Endothelial cell of umbilical vein (primary cell): ENCODE results near the gene GGA2. TPM values are rescaled to one million over a fixed set of nuclear protein-coding genes. Genes with fewer than 3 reads are reported as not detected.

Source experiments
- BruUV-seq: library from RNA; stranded (reverse); fragments of 400-500 nt; replicated peaks from 2 replicates; lab custom pipeline; 2021; lab: Mats Ljungman, UMichigan
- CTCF ChIA-PET: fragments of 300-600, 350-600 bp; sonication (Branson Sonifier 250); formaldehyde crosslinking; loops from one replicate; lab custom pipeline; 2021; ENCODE audit warnings: antibody characterized with exemption, inconsistent platforms; lab: Charles Lee
- POLR2A ChIA-PET: fragments of 300-600, 350-600 bp; sonication (Branson Sonifier 250); formaldehyde crosslinking; loops from one replicate; lab custom pipeline; 2021; ENCODE audit warnings: antibody characterized with exemption, inconsistent platforms; lab: Charles Lee
- DNase-seq: peaks from one replicate; pipeline ENCODE4 v3.0.0-alpha.2; 2011; ENCODE audit warnings: low read depth, low spot score
- FAIRE-seq: peaks from 2 replicates; lab custom pipeline; 2011; peaks lifted over from hg19 to GRCh38; lab: Jason Lieb, UNC
- H2AFZ ChIP-seq: 2 replicates; pipeline ENCODE4 v1.6.0; 2012; ENCODE audit warnings: low read depth, low read length, control low read depth, inconsistent platforms
- H3K27ac ChIP-seq: 2 replicates; pipeline ENCODE4 v1.5.1; 2011; ENCODE audit warnings: low read depth, mild to moderate bottlenecking, control low read depth, low read length, moderate library complexity; ENCODE audit not compliant: insufficient read depth
- H3K27me3 ChIP-seq, 2 experiments: 2 replicates each; pipeline versions ENCODE4 v1.6.0 to v1.6.1; 2011; ENCODE audit warnings: low read length in 2 of 2, mixed read lengths in 1 of 2; ENCODE audit not compliant: control insufficient read depth in 2 of 2, insufficient read depth in 2 of 2
- H3K36me3 ChIP-seq, 2 experiments: 2 replicates in 1 of 2; 3 replicates in 1 of 2; pipeline ENCODE4 v1.5.1; 2011; ENCODE audit warnings: low read length in 2 of 2, mild to moderate bottlenecking in 1 of 2, moderate library complexity in 1 of 2; ENCODE audit not compliant: control insufficient read depth in 2 of 2, insufficient read depth in 2 of 2; ENCODE audit errors: extremely low read depth in 1 of 2
- H3K4me1 ChIP-seq: 3 replicates; pipeline ENCODE4 v1.5.1; 2011; ENCODE audit warnings: mild to moderate bottlenecking, low read length; ENCODE audit not compliant: control insufficient read depth, insufficient read depth; ENCODE audit errors: extremely low read depth
- H3K4me2 ChIP-seq: 2 replicates; pipeline ENCODE4 v1.6.1; 2011; ENCODE audit warnings: low read length, control low read depth, mixed read lengths; ENCODE audit not compliant: insufficient read depth
- H3K4me3 ChIP-seq, 3 experiments: fragments of 200-600 bp in 1 of 3; sonication (generic), shearing (Covaris generic) in 1 of 3; replicated peaks in 1 of 3; 2 replicates each; pipeline ENCODE4 v1.5.1; 2011 to 2016; ENCODE audit warnings: control low read depth in 3 of 3, low read length in 3 of 3, mild to moderate bottlenecking in 2 of 3, inconsistent platforms in 1 of 3, low read depth in 1 of 3, moderate library complexity in 1 of 3; ENCODE audit not compliant: insufficient read depth in 1 of 3
- H3K79me2 ChIP-seq: 2 replicates; pipeline ENCODE4 v1.6.0; 2012; ENCODE audit warnings: low read length, inconsistent platforms; ENCODE audit not compliant: control insufficient read depth, insufficient read depth
- H3K9ac ChIP-seq: replicated peaks from 2 replicates; pipeline ENCODE3; 2011; ENCODE audit warnings: low read length, control low read depth; ENCODE audit not compliant: insufficient read depth; ENCODE audit errors: extremely low read depth
- H3K9me1 ChIP-seq: replicated peaks from 3 replicates; pipeline ENCODE4 v1.6.0; 2011; ENCODE audit warnings: mild to moderate bottlenecking, low read length; ENCODE audit not compliant: control insufficient read depth, insufficient read depth; ENCODE audit errors: extremely low read depth
- H3K9me3 ChIP-seq: replicated peaks from 2 replicates; pipeline ENCODE4 v1.5.1; 2012; ENCODE audit warnings: low read length, inconsistent platforms; ENCODE audit not compliant: control insufficient read depth, insufficient read depth
- H4K20me1 ChIP-seq: replicated peaks from 2 replicates; pipeline ENCODE3; 2011; ENCODE audit warnings: mild to moderate bottlenecking, low read length; ENCODE audit not compliant: control insufficient read depth, insufficient read depth; ENCODE audit errors: extremely low read depth
- EZH2 ChIP-seq: IDR thresholded peaks from 2 replicates; pipeline ENCODE4 v1.6.1; 2012; ENCODE audit warnings: borderline replicate concordance, low read depth, mild to moderate bottlenecking, moderate library complexity, low read length, inconsistent platforms; ENCODE audit not compliant: severe bottlenecking
- FOS ChIP-seq: IDR thresholded peaks from 2 replicates; pipeline ENCODE4 v1.6.1; 2011; ENCODE audit warnings: mild to moderate bottlenecking, low read length, moderate library complexity, borderline replicate concordance; ENCODE audit not compliant: insufficient read depth
- GATA2 ChIP-seq: IDR thresholded peaks from 2 replicates; pipeline ENCODE4 v1.7.0; 2011; ENCODE audit warnings: low read depth, mild to moderate bottlenecking, moderate library complexity, mixed read lengths, low read length; ENCODE audit not compliant: insufficient read length, insufficient read depth
- JUN ChIP-seq: IDR thresholded peaks from 2 replicates; pipeline ENCODE4 v1.6.1; 2011; ENCODE audit warnings: borderline replicate concordance, low read depth; ENCODE audit not compliant: insufficient read length, insufficient read depth
- MYC ChIP-seq: IDR thresholded peaks from one replicate; pipeline ENCODE4 v1.6.1; 2011; ENCODE audit warnings: mild to moderate bottlenecking, low read depth, low read length
- dilution Hi-C: fragments of 300-500 bp; cut with MboI; formaldehyde crosslinking; loops from one replicate; pipeline ENCODE4 v1.15.0; 2019; ENCODE audit warnings: low sequenced_read_pairs; ENCODE audit not compliant: extremely low pct_ligation_motif_present
- intact Hi-C: fragments of 100-400 bp; cut with micrococcal nuclease; formaldehyde crosslinking; loops from one replicate; pipeline ENCODE4 v1.10.0; 2022
- polyA plus RNA-seq, 4 experiments: library from polyadenylated mRNA; depleted of rRNA in 3 of 4; stranded (reverse) in 3 of 4; unstranded in 1 of 4; fragments of >200 nt; gene quantifications; 2 replicates each; pipeline versions ENCODE4 v1.2.1 to v1.2.3, GENCODE V29; 2011 to 2012; ENCODE audit warnings: missing spikeins in 1 of 4
- total RNA-seq: library from RNA; stranded (reverse); gene quantifications from 2 replicates; pipeline ENCODE4 v1.2.3, GENCODE V29; 2021
- TF ChIP-seq, protein P1 (sequence below): IDR thresholded peaks from 2 replicates; pipeline ENCODE4 v1.6.1; 2011; ENCODE audit not compliant: insufficient read depth, insufficient read length

The GGA2 gene
- total and polyA plus RNA-seq, 2 donors (not counting 3 experiments of a cell fraction or from before 2014, with no cell fraction given): 33.3 to 73.1 TPM

DNA sequence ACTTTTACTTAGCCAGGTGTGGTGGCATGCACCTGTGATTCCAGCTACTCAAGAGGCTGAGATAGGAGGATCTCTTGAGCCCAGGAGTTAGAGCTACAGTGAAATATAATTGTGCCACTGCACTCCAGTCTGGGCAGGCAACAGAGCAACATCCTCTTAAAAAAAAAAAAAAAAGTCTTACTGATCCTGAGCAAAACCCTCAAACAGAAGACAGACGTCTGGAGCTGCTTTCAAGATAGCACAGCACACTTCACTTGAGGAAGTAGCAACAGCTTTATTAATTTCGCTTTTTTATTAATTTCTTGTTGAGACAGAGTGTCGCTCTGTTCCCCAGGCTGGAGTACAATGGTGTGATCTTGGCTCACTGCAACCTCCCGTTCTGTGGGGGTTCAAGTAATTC lies 10.2 kb upstream of the GGA2 start:
- no peaks in the 10 kb centered on the region for H3K79me2 ChIP-seq
- H3K9me1 ChIP-seq: no peaks in the 10 kb centered on the region
- H3K27ac ChIP-seq: no peak overlapping the region
- intact Hi-C loops (no loop called here), dilution Hi-C loops (no loop called here)
- H4K20me1 ChIP-seq: no peaks in the 10 kb centered on the region
- no peaks in the 10 kb centered on the region for H3K27me3 ChIP-seq
- no peak overlapping the region for H2AFZ ChIP-seq
- CTCF ChIA-PET: interaction anchor here (1.0 to 1.8 kb wide), 3 partner anchors 11 to 85 kb away, joined by 3 to 4 read pairs (median 3); partner anchors contain the start of genes COG7 and GGA2
- no peak overlapping the region for H3K4me3 ChIP-seq
- no peak overlapping the region for H3K4me2 ChIP-seq
- POLR2A ChIA-PET: no interaction called here
- no peak for TF ChIP-seq EZH2
- TF ChIP-seq, protein P1, sequence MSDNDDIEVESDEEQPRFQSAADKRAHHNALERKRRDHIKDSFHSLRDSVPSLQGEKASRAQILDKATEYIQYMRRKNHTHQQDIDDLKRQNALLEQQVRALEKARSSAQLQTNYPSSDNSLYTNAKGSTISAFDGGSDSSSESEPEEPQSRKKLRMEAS: no peak
- TF ChIP-seq MYC: no peak
- TF ChIP-seq FOS: no peak
- H3K36me3 ChIP-seq: peaks cover 0 to 9% of the 10 kb centered on the region in 2 experiments
- DNase-seq: no peak
- no peaks in the 10 kb centered on the region for H3K9me3 ChIP-seq
- BruUV-seq: no TSS peak
- no peak overlapping the region for H3K9ac ChIP-seq
- FAIRE-seq: no peak
- H3K4me1 ChIP-seq: peaks cover 8% of the 10 kb centered on the region

GRCh38 chr16:23519282-23519681 lies 9.0 kb upstream of the GGA2 start:
- H3K9me1 ChIP-seq: no peaks in the 10 kb centered on the region
- BruUV-seq: no TSS peak
- H4K20me1 ChIP-seq: no peaks in the 10 kb centered on the region
- POLR2A ChIA-PET: no interaction called here
- no peak overlapping the region for H3K4me2 ChIP-seq
- H3K4me3 ChIP-seq: no peak overlapping the region
- no peak overlapping the region for H3K9ac ChIP-seq
- peaks cover 8% of the 10 kb centered on the region for H3K4me1 ChIP-seq
- dilution Hi-C loops: no loop called here
- H2AFZ ChIP-seq: no peak overlapping the region
- H3K79me2 ChIP-seq: no peaks in the 10 kb centered on the region
- H3K27ac ChIP-seq: no peak overlapping the region
- no peak for FAIRE-seq
- CTCF ChIA-PET: no interaction called here
- H3K36me3 ChIP-seq: peaks cover 0 to 6% of the 10 kb centered on the region in 2 experiments
- no peaks in the 10 kb centered on the region for H3K9me3 ChIP-seq
- no peaks in the 10 kb centered on the region for H3K27me3 ChIP-seq
- TF ChIP-seq JUN: no peak
- TF ChIP-seq MYC: no peak
- no peak for TF ChIP-seq GATA2
- TF ChIP-seq, protein P1: no peak
- TF ChIP-seq FOS: no peak
- intact Hi-C loops: no loop called here
- no peak for DNase-seq
